ELR (cell line): ENCODE data around the gene HDAC4.

Source experiments
- DNase-seq: peaks from one replicate; pipeline ENCODE4 v3.0.0-alpha.2; 2015; ENCODE audit warnings: low read depth

HDAC4 gene

DNA sequence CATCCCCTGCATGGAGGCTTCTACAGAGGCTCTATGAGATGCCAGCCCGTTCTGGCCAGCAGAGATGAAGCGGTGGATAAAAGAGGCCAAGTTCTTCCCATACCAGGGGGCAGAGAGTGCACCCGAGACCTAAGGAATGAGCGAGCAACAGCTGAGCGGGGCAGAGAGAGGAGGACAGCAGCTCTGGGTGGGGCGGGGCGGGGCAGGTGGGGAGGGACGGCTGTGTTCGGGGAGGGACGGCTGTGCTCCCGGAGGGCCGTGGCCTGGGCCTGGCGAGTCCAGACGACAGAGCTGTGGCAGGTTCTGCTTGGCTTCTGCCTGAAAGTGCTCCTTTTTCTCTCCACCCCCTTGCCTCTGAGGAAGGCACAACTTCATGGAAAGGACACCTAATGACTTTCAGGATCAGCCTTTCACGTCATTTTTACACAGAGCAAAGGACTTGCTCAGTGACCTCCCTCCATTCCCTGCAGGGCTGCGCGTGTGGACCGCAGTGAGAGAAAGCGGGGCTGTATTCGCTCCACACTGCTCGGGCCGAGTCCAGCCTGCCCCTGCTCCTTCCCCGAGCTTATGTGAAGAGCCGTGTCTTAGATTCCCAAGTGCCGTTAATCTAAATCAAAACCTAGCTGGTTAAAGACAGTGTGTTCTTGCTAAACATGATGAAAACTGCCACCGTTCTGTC, 232.9 kb downstream of the HDAC4 start:
- no peak for DNase-seq

DNA sequence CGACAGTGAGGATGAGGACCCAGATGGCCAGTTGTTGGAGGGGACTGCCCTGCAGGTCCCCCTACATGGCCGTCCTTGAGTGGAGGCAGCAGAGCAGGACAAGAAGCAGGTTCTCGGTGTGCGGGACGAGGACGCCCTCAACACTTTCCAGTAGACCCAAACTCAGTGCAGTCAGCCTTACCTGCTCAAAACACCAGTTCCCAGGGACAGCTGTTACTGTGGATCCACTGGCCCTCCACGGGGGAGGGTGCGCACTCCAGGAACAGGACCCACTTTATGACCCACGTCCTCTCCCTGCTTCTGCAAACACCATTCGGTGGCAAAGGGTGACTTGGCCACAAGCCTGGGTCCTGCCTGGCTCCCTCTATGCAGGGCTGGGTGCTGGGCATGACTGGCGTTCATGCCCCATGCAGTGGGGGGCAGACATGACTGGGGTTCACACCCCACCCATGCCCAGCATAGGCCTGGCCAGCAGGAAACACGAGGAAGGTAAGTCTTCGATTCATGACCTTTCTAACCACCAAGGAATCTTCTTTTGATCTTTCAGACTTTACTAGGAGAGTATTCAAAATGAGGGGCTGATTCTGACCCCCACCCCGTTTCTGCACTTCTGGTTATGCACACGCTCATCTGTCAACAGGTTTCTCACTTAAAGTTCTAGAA, 233.7 kb downstream of the HDAC4 start:
- no peak for DNase-seq

DNA sequence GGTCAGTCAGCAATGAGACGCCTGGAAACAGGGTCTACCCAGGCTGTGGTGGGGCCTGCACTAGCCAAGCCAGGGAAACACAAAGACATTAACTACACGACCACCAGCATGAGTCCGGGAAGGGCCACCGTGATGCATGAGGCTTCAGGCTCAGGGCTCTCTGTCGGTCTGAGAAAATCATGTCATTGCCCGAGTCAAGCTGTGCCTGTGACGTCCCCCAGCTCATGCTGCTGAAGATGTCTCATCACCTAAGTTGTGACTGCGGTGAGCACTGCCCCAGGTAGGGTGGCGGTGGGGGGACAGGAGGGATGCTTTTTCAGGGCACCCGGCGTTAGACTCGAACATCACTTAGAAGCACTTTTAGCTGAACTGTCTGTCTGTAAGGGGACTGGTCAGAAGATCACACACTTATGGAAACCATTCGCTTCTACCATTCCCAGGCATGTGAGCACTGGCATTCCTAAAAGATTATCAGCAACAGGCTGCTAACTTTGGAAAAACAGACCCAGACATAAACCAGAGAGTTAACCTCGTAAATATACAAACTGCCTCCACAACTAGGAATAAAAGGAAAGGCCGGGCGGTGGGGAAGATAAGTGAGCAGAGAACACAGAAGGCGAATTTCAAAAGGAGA, 234.5 kb downstream of the HDAC4 start:
- no peak for DNase-seq

DNA sequence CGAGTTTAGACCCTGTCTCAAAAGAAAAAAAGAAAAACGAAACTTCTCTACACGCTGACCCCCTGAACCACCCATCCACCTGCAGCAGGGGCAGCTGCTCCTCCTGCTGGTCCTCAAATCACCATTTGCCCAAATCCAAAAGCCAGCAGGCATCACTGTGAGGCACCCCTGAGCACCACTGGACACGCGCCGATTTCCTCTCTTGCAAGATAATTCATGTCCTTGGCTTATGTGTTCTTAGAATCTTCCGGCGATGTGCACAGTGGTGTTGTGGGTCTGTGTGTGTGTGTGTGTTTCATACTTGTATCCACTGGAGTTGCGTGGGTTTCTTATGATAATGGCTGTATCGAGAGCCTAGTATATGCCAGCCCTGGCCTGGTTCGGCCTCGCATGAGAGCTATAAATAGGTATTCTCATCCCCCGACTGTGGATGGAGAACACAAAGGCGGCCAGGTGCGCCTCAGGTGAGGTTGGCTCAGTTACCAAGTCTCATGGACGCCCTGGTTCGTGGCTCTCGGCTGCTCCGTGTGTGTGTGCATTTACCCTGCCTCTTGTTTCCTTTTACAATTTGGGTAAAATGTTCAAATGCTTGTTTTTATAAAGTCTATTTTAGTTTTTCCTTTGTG, 235.5 kb downstream of the HDAC4 start:
- no peak for DNase-seq

DNA sequence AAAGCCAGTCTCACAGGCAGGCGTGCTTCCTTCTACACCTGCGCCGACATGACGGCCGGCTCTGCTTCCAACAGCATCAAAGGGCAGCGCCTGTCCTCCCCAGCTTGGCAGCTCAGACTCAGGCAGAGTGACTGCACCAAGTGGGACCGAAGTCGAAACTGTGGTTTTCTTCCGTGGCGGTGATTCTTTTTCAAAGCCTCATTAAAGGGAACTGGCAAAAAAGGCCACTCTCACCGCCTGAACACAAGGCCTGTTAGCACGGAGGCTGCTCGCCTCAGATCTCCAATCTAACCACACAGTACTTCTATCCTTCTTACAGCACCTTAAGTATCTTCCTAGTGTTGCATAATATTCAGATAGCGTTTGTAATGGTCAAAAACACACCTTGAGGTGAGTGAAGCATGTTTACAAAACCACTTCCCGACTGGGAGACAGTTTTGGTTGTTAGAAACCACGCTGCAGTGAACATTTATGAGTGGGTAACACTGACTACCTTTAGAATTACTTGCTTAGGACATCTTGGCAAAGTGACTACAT, 236.4 kb downstream of the HDAC4 start:
- DNase-seq = no peak

DNA sequence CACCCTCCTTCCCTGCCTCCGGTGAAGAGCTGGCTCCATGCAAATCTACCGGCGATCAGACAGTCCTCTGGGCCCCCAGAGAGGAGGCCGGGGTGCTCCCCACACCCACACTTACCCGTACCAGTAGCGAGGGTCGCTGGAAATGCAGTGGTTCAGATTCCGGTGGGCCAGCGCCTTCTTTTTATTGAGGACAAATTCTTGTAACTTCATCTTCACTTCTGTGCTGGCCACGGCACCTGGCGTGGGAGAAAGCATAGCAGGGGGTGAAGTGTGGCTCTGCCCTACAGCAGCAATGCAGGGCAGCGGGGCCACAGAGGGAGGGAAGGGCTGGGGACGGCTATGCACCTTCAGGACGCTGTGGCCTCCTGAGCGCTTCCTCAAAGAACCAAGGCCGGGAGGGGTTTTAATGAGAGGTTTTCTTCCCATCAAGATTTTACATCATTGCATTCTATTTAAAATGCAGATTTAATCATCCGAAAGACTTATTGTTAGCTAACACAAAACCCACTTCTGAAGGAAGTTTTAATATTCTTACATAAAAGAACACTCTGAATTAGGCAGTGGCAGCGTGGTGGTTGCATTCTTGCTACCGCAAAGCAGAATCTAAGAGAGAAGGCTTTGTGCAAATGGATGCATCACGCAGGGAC, 237.0 kb downstream of the HDAC4 start:
- DNase-seq = no peak

DNA sequence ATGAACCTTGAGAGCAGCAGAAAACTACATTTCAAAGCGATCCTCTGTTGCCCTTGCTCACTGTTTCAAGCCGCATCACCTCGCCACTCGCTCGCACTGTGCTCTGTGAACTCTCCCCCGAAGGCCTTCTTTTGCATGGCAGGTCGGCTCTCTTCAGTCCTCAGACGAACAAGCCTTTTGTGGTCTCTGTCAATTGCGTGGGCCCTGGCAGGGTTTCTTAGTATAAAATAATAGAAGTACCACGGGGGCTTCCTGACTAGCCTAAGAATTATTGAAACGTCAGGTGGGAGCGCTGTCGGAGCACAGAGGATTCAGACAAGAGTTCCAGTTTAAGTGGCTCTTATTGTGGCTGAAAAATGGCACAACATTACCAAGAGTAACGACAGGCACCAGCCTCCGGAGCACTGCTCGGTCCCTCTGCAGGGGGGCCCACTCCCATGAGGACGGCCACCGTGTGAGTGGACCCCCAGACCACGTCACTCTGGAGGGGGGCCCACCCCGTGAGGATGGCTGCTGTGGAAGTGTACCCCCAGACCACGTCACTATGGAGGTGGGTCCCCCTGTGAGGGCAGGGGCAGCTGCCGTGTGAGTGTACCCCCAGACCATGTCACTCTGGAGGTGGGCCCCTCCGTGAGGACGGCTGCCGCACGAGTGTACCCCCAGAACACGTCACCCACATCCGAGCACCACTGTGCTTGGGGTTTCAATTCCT, 237.7 kb downstream of the HDAC4 start:
- DNase-seq = no peak

DNA sequence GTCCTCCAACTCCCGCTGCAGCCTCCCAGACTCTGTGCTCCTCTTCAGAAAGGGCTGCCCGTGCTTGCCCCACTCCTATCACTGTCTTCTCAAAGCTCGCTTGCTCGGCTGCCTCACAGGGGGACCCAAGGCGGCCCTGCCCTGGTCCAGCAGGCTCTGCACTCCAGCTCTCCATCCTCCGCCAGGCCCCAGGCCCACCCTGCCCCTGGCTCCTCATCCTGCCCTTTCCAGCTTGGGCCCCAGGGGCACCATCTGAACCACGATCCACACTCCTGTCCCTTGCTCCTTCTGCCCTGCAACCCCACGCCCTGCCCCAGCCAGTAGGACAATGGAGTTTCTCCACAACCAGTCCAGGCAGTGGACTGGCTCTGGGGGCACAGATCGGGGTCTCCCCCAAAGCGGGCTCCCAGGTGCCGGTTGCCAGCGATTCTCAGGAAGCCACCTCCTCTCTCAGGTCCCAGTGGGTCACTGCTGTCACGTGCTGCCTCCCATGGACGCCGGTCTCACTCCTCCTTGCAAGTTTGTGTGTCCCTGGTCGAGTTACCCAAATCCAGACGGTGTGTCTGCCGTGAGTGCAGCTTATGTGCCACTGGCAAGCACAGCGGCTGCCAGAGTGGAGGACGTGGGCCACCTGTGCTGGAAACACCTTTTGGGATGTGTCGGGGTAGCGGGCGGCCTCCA, 238.5 kb downstream of the HDAC4 start:
- no peak for DNase-seq

DNA sequence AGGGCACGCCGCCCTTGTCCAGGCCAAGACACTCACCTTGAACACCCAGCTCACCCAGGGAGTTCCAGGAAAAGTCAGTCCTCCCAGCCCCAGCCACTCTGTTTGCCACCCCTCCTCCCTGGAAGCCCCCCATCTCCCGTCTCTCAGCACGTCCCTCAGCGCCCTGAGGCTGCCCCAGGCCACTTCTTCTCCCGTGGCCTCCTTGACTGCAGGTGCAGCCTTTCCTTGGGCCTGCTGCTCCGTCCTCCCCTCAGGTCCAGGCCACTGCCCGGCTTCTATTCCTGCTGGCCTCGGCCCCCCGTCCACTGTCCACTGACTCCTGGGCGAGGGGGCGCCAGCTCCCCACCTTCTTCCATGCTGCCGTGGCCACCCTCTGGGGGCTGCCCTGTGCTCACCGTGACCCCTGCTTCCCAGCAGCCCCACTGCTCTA, 239.1 kb downstream of the HDAC4 start:
- no peak for DNase-seq

DNA sequence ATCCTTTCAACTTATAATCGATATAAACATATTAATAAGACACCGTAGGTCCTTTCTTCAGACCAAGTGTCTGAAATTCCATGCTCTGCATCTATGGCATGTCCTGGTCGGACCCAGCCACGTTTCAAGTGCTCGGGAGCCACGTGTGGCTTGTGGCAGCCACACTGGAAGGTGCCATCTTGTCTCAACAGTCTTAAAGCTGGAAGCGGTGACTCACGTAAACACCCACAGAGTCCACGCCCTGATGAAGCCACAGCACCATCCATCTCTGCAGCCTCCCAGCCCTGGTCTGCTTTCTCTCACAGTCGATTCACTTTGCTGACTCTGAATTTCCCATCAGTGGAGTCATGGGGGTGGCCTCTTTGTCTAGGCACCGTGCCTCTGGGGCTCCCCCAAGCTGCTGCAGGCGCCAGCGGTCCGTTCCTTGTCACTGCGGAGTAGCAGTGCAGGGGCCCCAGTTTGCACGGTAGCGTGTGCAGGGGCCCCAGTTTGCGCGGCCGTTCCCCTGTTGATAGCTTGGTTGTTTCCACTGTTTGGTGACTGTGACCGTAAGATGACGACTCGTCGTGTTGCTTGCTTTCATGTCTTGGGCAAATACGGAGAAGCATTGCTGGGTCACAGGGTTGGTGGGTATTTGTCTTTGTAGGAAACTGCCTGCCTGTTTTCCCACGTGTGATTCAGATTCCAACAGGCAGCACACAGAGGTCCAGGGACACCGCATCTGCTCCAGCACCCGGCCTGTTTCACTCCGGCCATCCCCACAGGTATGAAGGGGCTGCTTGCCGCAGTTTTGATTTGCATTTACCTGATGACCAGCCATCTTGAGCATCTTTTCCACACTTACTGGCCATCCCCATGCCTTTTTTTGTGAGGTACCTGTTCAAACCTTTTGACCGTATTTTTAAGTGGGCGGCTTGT, 240.3 kb downstream of the HDAC4 start:
- no peak for DNase-seq

DNA sequence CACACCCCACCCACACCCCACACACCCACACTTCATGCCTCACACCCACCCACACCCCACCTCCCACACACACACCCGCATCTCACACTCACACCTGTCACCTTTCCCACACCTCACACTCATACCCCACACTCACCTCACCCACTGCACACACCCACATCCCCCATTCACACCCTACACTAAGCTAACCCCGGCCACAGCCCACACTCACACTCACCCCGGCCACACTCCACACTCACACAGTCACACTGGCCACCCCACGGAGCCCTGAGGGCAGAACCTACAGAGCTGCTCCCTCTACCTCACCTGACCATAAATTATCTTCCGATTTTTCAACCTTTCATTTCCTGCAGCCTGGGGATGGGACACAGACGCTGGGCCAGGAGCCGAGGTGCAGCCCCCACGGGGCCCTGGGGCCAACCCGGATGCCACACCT, 241.3 kb downstream of the HDAC4 start:
- DNase-seq = no peak

DNA sequence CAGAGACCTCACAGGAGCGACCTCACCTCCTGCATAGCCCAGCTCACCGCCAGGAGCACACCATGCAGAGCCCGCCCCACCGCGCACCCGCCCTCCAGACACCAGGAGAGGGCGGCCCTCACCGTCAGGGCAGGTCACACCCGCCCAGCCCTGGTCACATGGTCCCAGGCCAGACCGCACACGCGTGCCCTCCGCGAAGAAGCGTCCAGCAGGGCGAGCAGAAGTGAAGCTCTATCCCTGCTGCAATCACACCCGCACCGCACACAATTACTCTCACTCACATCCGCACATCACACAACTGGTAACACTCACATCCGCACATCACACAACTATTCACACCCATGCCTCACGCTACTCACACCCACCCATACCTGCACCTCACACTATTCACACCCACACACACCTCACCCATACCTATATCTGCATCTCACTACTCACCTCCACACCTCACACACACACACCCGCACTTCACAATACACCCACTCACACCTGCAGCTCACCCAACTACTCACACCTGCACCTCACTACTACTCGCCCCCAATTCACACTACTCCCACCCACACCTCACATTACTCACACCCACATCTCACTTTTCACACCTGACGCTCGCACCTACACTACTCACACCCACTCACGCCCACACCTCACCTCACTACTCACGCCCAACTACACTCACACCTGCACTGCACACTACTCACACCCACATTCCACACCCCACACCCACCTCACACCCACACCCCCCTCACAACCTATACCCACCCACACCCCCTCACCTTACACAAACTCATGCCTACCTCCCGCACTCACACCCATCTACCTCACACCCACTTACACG, 242.0 kb downstream of the HDAC4 start:
- DNase-seq = no peak

DNA sequence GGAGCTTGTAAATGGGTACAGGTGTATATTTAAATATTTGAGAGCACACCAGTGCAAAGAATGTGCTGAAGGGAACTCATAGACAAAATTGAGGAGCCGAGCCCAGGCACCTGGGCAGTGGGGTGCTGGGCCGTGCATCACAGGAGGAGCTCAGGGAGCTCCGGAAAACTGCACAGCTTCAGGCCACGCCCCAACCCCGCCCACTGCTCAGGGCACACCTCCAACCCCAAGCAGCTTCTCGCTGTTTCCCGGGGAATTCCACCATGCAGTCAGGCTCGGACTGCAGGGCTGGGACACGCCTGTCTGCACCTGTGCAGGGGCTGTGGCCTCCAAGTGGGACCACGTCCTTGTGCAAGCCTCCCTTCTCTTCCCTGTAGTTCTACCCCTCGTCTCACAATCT, 243.0 kb downstream of the HDAC4 start:
- peak; percentile 6 for DNase-seq

DNA sequence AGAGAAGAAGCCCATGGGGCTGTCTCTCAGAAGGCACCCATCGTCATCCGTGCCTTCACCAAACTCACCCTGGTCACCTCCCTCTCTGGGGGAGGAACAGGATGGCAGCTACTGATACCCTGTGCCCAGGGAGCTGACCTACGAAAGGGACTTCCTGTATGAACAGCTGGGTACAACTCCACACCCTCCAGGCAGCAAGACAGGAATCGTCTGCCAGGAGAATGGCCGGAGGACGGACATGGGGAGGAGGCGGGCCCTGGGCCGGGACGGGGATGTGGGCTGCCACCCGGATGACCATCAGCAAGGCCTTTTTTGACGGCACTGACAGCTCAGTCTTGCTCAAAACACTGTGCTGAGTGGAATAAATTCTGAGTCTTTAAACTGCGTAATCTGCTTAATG, 243.6 kb downstream of the HDAC4 start:
- no peak for DNase-seq

DNA sequence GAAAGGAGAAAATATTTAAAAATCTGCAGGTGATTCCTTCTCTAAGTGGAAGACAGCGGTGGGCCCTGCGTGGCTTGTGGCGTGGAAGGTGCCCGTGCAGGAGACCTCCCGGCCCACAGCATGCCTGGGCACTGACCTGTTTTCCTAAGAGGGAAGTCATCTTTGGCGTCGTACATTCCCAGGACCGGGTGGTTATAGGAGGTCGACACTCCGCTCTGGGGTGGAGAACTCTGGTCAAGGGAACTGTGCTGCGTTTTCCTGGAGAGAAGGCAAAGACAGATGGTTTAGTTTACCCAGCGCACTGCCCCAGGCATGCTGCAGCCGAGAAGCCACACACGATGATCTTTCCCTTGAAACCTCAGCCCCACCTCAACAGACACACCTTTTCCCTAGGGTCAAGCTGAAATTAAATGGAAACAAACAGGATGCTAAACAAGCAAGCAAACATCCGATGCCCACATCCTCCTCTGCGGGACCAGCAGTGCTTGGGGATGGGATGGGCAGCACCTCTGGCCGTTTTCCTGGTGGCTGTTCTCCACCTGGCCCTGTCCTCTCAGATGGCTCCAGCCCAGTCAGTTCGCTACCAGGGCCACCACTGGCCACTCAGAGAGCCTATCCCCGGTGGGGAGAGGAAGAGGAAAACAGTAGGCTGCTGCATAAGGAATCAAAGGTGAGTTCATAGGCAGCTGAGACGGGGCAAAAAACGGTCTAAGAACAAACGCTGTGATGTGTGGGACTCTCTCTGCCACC, 244.1 kb downstream of the HDAC4 start:
- no peak for DNase-seq

DNA sequence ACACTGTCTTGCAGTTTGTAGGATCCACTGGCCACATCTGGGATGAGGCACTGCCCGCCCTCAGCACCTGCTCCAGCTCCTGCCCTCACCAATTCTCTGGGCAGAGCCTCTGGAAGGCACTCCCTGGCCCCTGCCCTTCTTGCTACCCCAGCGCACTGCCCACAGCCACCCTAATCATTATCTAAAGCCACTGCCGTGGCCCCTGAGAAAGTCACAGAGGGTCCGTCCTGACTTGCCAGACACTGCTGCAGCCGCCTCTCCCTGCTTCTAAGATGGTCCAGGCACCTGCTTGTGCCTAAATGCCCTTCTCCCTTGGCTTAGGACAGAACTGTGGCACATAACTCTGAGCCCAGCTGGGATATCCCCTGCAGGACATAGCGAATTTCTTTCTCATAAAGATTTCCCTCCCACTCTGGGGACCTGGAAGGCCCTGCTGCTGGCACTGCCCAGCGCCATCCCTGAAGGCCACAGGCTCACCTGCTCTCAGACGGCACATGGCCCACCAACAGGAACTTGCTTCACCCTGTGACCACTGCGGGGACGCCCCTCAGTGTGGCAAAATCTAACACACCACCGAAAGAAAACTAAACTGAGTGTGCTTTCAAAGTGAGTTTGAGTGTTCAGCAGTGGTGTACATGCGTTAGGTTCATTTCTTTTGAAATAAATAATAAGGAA, 244.9 kb downstream of the HDAC4 start:
- DNase-seq = no peak

DNA sequence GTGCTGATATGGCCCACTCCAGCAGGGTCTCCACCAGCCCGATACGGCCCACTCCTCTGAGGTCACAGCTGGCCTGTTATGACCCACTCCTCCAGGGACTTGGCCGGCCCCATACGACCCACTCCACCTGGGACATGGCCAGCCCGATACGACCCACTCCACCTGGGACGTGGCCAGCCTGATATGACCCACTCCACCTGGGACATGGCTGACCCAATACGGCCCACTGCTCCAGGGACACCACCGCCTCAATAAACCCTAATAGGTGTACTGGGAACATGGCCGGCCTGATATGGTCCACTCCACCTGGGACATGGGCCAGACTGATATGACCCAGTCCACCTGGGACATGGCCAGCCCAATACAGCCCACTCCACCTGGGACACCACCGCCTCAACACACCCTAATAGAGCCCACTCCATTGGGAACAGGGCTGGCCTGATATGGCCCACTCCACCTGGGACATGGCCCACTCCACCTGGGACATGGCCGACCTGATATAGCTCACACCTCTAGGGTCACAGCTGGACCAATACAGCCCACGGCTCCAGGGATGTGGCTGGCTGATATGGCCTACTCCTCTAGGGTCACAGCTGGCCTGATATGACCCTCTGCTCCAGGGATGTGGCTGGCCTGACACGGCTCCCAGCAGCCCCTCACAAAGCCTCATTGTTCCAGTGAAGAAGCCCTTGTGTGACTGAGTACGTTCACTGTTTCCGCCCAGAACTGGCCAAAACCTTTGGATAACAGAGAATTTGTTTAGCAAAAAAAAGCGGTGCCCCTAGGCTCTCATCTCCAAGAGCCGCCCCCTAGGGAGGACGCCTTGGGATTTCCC, 245.6 kb downstream of the HDAC4 start:
- DNase-seq = no peak
